Fibroblast of skin of scalp (primary cell): ENCODE results near the gene MPL.

Experiments used
- DNase-seq: peaks from one replicate; pipeline ENCODE4 v3.0.0-alpha.2; 2013

The MPL gene

DNA sequence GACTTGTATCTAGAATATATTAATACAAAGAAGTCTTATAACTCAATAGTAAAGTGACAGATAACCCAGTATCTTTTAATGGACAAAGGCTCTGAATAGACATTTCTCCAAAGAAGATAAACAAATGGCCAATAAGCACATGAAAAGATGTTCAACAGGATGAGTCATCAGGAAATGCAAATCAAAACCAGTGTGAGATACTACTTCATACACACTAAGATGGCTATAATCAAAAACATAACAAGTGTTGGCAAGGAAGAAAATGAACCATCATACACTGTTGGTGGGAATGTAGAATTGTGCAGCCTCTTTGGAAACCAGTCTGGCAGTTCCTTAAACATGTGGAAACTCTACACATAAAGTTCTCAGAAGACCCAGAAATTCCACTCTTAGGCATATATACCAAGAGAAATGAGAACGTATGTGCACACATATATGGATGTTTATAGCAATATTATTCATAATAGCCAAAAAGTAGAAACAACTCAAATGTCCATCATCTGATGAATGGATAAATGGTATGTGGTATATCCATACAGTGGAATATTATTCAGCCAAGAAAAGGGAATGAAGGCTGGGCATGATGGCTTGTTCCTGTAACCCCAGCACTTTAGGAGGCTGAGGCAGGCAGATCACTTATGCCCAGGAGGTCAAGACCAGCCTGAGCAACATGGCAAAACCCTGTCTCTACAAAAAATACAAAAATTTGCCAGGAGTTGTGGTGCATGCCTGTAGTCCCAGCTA lies 9.9 kb upstream of the MPL start:
- DNase-seq: peak; percentile 58

DNA sequence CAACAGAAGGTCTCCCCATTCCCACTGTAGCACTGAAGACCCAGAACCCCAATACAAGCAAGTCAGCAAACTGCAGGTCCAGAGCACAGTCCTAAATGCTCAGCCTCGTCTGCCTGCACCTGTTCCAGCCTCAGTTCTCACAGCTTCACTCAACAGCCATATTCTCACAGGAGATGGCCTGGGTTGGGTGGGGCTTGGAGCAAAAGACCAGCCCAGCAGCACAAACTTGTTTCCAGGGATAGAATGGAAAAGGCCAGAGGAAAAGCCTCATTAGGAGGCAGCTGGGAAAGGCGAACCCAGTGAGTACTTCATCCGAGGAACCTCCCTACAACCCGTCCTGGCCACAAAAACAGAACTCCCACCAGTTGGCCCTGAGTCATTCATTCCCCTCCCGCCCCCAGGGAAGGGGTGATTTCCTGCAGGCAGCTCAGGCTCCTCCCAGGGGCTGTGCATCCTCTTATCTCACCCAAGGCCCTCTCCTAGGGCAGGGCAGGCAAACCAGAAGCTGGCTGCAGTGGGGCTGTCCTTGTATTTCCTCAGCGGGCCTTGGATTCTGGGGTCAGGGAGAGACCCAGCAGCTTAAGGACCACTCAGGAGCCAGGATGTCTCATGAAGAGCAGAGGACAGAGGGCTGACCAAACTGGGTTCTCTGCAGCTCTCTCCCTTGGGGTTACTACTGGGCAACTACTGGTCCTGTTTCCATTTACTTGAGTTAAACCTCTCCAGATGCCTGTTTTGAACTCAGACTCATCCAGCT lies 7.4 kb upstream of the MPL start:
- DNase-seq: peak; percentile 89

DNA sequence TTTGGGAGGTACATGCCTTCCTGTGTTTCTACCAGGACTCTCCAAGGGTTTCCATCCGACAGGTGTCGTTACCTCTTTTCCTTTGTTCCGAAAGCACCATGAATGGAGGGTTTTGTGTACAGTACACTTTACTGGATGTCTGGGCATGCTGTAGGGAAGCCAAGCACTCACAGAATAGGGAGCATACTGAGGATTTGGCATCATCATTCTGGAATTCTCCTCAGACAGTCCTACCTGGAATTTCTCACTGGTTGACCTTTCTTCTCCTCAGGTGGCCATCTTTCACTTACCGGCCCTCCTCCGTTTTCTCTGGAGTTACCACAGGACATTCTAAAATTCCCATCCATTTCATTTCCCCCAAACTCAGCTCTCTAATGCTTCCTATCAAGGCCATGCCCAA lies 5.9 kb upstream of the MPL start:
- no peak for DNase-seq

DNA sequence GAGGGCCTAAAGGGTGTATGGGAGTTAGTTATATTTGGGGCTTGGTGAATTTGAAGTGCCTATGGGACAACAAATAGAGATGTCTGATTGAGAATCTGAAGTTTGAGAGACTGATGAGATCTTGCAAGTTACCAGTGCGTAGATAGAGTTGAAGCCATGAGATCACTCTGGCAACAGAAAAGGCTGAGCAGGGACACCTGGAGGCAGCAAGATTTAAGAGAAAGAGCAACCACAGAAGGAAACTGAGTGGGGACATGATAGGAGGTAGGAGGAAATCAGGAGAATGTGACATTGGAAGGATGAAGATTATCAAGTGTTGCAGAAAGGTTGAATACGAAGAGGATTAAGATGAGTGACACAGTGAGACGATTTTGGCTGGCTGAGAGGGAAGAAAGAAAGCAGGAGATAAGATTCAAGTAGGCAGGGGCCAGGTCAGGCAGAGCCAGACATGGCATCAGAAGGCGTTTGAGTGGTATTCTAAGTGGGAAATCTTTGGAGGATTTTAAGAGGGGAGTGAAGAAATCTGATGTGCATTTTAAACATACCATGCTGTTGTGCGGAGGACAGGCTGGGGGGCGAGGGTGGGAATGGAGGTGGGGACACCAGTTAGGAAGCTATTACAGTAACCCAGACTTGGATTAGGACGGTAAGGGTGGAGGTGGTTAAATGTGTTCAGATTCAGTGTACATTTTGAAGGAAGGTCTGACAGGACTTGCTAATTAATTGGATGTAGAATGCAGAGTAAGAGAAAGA lies 3.0 kb upstream of the MPL start:
- DNase-seq: no peak

DNA sequence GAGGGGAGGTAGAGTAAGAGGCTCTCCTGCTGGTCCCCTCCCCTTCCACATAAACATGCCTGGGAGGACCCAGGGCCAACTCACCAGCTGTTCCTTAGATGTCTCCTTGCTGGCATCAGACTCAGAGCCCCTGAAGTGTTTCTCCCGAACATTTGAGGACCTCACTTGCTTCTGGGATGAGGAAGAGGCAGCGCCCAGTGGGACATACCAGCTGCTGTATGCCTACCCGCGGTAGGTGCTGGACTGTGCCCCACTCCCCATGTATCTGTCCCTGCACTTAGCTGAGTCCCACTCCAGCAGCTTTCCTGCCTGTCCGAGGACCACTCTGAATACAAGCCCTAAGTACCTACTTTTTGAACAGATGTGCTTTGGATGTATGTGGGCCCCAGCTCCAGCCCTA lies 383 bp downstream of the MPL start:
- DNase-seq: no peak

DNA sequence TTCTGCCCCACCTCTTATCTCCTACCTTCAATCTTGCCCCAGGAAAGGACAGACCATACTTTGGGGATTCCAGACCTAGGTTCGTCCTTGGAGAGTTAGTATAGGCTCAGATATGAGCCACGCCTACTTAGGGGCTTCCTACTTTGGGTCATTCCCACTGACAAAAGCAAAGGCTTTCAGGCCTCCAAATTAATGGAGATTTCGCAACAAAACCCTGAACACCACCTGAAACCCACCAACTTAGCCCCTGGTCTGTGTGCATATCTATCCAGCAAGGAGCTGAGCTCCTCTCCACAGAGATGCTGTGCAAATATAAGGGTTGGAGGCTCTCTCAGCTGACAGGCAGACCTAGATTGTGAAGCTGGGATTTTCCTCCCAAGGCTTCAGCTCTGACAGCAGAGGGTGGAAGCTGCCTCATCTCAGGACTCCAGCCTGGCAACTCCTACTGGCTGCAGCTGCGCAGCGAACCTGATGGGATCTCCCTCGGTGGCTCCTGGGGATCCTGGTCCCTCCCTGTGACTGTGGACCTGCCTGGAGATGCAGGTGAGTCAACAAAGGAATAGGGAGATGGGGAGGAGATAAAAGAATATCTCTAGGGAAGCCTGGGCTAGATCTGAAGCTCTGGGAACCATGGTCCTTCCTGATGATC lies 2.1 kb downstream of the MPL start:
- DNase-seq: no peak

DNA sequence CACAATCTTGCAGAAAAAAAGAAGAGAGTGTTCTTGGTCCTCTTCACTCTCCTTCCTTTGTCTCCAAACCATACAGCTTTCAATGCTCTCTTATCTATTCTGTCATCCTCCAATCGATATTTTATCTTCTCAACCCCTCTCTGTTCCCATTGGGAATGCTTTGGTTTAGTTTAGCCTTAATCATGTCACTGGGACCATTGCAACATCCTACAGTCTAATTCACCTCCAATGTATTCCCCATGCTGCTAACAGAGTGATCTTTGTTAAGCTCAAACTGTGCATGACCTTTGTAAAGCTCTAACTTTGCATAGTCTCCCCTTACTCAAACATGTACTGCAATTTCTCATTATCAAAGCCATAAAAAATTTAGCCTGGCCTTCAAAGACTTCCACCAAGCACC lies 2.9 kb downstream of the MPL start:
- no peak for DNase-seq

DNA sequence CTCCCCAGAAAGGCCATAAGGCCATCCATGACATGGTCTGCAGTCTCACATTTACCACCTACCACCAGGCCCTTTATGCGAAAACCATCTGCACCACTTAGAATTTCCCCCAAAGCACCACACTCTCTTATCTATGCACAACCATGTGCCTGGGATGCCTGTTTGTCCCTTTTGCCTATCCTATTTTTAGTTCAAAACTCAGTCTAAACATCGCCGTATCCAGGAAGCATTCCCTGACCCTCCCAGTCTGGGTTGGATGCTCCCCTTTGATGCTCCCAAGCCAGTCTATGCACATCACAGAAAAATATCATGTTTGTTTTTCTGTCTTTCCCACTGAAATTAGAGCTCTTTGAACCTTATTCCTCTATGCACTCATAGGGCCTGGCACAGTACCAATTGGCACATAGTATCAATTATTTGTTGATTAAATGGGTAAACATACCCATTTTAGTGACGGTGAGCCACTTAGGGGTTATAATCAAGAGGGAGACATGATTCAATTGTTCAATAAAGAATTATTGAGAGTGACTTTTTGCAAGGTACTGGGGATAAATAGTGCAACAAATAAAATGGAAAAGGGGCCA lies 6.7 kb downstream of the MPL start:
- no peak for DNase-seq

DNA sequence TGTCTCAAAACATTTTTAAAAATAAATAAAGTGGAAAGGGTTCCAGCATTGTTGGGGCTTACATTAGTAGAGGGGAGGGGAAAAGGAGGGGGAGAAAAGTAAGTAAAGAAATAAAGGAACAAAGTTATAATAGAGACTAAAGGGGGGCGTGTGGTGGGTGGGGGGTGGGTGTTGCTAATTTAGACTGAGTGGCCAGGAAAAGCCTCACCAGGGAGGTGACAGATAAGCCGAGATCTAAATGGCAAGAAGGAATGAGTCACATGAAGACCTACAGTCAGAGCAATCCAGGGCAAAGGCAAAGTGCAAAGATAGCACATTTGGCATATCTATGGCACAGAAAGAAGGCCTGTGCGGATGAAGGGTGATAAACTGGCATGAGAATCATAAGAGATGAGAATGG lies 7.5 kb downstream of the MPL start:
- no peak for DNase-seq

DNA sequence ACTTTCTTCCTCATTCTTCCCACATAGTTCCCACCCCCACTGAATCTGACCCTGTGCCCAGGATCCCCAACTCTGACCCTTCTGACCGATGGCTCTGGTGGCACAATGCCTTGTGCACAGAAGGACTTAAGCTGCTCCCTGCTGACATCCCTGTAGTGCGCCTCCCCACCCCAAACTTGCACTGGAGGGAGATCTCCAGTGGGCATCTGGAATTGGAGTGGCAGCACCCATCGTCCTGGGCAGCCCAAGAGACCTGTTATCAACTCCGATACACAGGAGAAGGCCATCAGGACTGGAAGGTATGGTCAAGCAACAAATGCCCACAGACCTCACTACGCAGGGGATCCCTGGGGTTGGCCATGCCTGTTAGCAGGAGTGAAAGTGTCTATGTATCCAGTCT lies 9.0 kb downstream of the MPL start:
- DNase-seq: no peak

DNA sequence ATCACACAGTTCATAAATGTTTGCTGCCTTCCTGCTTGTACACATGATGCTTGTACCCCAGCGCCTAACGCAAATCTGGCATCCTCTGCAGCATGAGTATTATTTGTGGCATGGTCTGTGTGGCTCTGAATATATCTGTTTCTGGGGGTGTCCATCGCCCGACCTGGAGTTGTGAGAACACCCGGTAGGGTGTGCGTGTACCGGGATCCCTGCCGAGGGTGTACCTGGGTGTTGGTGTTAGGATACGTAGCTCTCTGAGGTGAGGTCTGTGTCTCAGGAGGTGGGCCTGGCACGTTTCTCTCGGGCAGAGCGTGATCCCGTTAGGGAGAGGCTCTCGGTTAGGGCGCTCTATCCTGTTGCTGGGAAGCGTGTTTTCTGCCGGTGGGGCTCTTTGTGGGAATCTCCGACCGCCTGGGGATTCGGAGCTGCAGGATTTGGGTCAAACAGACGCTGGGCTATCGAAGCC lies 10.8 kb downstream of the MPL start:
- DNase-seq: no peak

DNA sequence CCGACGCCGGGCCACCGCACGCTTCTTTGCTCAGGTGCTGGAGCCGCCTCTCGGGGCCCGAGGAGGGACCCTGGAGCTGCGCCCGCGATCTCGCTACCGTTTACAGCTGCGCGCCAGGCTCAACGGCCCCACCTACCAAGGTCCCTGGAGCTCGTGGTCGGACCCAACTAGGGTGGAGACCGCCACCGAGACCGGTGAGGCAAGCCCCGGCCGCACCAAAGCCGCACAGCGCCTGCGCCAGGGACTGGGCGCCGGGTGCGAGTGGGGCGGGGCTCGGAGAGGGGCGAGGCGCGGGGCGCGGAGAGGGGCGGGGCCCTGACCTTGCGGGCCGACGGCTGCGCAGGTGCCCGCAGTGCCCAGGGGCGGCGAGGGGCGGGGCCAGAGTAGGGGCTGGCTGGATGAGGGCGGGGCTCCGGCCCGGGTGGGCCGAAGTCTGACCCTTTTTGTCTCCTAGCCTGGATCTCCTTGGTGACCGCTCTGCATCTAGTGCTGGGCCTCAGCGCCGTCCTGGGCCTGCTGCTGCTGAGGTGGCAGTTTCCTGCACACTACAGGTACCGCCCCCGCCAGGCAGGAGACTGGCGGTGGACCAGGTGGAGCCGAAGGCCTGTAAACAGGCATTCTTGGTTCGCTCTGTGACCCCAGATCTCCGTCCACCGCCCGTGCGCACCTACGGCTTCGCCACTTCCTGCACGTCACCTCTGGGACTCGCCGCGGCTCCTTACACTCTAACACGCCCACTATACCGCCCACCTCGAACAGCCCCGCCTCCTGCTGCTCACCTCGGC lies 11.4 kb downstream of the MPL start:
- peak; percentile 48 for DNase-seq

DNA sequence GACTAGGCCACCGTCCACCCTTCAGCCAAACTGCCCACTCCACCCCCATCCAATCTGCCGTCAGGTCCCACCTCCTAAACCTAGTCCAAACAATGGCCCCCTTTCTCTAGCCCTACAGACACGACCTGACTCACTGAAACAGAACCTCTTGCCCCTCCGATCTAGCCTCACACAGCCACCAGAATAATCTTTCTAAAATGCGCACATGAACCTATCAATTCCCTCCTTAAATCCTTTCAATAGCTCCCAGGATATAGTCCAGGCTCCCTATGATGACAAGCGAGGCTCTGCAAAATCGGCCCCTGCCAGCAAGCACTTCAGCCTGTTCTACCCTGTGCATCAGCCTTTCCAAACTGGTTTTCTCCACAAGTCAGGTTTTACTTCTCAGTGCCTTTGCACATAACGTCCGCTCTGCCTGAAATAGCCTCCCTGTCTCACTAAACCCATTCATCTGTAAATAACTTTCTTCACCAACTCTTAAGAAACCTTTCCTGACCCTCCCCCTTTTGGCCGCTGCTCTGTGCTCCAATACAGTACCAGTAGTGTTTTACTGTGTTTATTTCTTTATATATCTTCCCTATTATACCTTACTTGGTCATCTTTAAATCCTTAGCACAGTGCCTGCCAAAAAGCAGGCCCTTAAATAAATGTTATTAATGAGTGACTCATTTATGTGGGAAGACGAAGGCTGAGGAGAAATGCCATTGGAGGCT lies 12.1 kb downstream of the MPL start:
- peak; percentile 83 for DNase-seq

DNA sequence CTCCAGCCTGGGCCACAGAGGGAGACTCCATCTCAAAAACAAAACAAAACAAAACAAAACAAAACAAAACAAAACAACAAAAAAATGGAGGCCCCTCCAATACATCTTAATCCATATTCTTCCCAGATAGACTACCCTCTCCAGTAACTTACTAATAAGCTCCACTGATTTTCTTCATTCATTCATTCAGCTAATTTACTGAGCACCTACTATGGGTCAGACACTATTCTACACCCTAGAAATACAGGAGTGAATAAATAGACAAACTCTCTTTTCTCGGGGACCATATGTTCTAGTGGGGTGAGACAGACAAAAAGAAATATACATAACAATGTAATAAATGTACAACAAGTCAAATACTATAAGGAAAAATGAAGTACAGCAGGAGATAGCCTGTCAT lies 13.4 kb downstream of the MPL start:
- no peak for DNase-seq

DNA sequence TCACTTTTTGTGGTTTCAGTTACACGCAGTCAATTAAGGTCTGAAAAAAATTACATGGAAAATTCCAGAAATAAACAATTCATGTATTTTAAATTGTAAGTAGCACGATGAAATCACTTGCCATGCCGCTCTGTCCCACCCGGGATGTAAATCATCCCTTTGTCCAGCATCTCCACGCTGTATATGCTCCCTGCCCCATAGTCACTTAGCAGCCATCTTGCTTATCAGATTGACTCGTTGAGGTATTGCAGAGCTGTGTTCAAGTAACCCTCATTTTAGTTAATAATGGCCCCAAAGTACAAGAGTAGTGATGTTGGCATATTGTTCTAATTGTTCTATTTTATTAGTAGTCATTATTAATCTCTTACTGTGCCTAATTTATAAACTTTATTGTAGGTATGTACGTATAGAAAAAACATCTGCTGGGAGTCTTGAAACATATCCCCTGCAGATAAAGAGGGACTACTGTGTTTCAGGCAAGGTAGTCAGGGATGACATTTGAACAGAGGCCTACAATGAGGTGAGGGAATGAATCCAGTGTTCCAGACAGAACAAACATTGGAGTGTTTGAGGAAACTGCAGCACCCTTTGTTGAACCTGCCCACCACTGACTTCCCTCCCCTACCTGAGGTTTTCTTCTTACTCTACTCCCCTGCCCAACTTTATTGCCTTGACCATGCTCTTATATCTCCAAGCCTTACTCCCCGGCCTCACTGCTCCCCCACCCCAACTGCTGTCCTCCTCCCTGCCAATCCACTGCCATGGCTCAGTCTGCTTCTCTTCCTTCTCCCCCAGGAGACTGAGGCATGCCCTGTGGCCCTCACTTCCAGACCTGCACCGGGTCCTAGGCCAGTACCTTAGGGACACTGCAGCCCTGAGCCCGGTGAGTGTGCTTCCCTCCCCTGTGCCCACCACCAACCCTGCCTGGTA lies 14.1 kb downstream of the MPL start:
- DNase-seq: no peak

DNA sequence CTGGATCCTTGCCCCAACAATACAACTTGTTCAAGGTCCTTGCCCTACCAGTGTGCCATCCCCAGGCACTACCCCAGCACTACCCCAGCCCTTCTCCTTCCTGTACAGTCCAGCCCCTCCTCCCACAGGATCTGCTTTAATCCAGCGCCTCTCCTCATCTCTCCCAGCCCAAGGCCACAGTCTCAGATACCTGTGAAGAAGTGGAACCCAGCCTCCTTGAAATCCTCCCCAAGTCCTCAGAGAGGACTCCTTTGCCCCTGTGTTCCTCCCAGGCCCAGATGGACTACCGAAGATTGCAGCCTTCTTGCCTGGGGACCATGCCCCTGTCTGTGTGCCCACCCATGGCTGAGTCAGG lies 14.7 kb downstream of the MPL start:
- DNase-seq: no peak

DNA sequence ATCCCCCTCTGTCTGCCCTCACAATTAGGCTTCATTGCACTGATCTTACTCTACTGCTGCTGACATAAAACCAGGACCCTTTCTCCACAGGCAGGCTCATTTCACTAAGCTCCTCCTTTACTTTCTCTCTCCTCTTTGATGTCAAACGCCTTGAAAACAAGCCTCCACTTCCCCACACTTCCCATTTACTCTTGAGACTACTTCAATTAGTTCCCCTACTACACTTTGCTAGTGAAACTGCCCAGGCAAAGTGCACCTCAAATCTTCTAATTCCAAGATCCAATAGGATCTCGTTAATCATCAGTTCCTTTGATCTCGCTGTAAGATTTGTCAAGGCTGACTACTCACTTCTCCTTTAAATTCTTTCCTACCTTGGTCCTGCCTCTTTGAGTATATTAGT lies 15.3 kb downstream of the MPL start:
- no peak for DNase-seq

DNA sequence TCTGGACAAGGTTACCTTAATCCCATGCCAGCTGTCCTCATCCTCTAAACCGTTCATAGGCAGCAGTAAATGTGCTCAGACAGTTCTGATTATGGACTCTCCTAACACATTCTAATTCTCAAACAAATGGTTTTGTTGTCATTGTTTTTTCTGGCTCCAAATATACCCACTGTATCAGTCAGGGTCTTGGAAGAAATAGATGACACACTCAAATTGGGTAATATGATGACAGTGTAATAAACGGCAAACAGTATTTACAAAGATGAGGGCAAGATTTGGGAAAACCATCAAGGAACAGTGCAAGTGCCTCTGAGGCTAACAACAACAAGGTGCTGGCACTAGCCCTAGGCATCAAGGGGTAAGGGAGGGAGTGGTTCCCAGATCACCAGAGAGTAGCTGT lies 16.9 kb downstream of the MPL start:
- no peak for DNase-seq

DNA sequence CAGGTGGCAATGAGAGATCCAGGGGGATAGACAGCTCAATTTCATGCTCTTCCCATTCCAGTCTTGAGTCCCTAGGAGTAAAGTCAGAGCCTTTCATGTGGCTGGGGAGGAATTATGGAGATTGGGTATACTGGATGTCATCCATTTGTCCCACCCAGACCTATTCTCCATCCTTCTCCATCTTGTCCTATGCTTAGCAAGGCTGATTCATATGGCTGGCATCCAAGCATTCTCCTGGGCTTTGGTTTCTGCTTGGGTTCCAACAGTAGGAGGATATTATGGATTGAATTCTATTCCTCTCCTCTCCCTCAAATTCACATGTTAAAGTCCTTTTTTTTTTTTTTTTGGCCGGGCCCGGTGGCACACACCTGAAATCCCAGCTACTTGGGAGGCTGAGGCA lies 17.3 kb downstream of the MPL start:
- DNase-seq: peak; percentile 35

DNA sequence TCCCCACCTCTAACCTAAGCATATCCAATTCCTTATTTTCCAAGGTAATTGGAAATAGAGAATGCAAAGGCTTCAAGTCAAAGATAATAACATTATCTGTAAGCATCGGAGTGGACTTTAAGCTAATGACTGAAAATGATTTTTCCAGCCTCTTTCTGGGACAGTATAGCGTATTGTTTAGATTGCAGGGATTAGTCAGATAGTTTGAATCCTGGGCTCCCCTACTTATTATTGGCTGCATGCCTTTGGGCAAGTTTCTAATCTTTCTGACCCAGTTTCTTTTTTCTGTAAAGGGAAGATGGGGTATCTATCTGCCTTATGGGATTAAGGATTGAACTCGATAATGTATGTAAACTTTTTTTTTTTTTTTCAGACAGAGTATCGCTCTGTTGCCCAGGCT lies 19.6 kb downstream of the MPL start:
- DNase-seq: no peak
